Measurements from ENCODE around the gene TMPRSS11A.

TMPRSS11A gene

GRCh38 chr4:67869580-67870190 lies 93.6 kb downstream of the TMPRSS11A start:
- DNase-seq = no peak

- DNase-seq = no peak
These were observed 101.8 kb downstream of the TMPRSS11A start for GRCh38 chr4:67861513-67861912.
